GM12865 (cell line): ENCODE measurements around the gene NKD1.

Source experiments
- DNase-seq: peaks from one replicate; pipeline ENCODE4 v3.0.0; 2010; ENCODE audit warnings: low read depth
- H3K4me3 ChIP-seq: 2 replicates; pipeline ENCODE4 v1.5.1; 2011; ENCODE audit warnings: mild to moderate bottlenecking, low read depth, low read length, control low read depth
- CTCF ChIP-seq: IDR thresholded peaks from 2 replicates; pipeline ENCODE4 v1.5.1; 2011; ENCODE audit warnings: low read length, control low read depth, low read depth, inconsistent platforms; ENCODE audit not compliant: insufficient read depth; ENCODE audit errors: missing control alignments

The NKD1 gene

GRCh38 chr16:50531359-50531758 is 16.8 kb upstream of the NKD1 start:
- no peak for TF ChIP-seq CTCF
- DNase-seq, result no peak

GRCh38 chr16:50531901-50532300 is 16.3 kb upstream of the NKD1 start:
- DNase-seq, result no peak
- TF ChIP-seq CTCF, result no peak
- no peak overlapping the region for H3K4me3 ChIP-seq

More at GRCh38 chr16:50531359-50531758, 16.8 kb upstream of the NKD1 start:
- H3K4me3 ChIP-seq, result no peak overlapping the region

DNA sequence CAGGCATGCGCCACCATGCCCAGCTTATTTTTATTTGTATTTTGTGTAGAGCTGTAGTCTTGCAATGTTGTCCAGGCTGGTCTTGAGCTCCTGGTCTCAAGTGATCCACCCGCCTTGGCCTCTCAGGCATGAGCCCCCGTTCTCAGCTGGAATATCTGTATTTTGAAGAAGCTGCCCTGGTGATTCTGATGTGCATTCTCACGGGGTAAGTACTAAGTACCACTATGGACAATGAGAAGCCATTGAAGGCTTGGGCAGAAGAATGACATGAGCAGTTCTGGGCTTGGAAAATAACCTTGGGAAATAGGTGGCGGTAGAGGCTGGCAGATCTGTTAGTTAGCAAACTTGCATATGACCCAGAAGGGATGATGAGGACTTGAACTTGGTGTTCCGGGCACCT is 15.6 kb upstream of the NKD1 start:
- DNase-seq, result no peak
- H3K4me3 ChIP-seq, result no peak overlapping the region
- no peak for TF ChIP-seq CTCF

GRCh38 chr16:50533317-50533716 is 14.9 kb upstream of the NKD1 start:
- DNase-seq, result no peak
- no peak for TF ChIP-seq CTCF
- no peak overlapping the region for H3K4me3 ChIP-seq

DNA sequence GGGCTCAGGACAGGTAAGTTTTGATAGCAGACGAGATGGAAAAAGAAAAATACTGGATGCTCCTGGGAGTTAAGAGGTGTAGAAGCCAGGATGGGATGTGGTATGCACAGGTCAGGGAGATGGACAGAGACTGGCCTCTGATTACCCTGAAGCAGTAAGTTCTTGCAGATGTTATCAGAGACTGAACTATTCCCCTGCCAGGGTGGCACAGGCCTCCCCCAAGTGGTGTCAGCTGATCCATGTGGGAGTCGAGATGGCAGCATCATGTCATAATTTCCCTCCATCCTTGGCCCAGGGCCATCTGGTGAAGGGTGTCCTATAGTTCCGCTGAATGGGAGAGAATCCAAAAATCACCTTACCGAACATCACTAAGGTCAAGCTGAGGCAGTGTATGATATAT is 14.1 kb upstream of the NKD1 start:
- H3K4me3 ChIP-seq, result no peak overlapping the region
- DNase-seq, result no peak
- TF ChIP-seq CTCF, result no peak

DNA sequence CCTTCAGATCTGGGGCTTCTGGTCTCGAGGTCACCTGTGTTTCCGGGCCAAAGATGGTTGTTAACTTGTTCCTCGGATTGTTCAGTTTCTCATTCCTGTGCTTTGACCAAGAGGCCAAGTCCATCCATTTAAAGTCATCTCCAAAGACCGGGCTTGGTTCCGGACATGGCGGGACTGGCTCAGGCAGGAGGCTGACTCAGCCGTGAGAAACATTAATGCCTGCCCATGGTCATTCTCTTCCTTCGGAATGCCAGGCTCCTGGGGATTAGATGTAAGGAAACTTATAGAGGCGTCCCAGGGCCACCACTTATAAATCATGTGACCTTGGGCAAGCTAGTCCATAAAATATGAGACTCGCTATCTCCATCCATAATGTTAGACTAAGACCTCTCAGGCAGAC is 13.6 kb upstream of the NKD1 start:
- DNase-seq, result no peak
- H3K4me3 ChIP-seq, result no peak overlapping the region
- no peak for TF ChIP-seq CTCF

DNA sequence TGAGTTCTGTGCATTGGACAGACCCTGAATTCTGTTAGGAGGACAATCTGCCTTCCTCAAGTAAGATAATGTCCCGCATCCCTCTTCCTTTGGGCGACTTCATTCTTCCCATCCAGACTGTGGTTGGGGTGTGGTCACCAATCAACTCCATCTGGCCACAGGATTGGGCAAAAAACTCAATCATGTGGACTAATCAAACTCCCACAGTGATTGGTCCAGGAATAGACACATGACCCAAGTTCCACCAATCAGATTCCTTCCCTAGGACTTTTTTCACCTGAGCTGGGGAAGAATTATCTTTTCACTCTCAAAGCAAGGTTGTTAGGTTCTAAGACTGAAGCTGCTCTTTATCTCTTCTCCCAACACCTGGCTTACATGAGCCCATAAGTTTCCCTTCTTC is 13.2 kb upstream of the NKD1 start:
- H3K4me3 ChIP-seq, result no peak overlapping the region
- no peak for DNase-seq
- no peak for TF ChIP-seq CTCF
